GM18951 (cell line): ENCODE results near the gene SLIT3.

Experiments used
- POLR2A ChIP-seq: IDR thresholded peaks from 4 replicates; pipeline ENCODE4 v1.6.1; 2011; ENCODE audit warnings: mild to moderate bottlenecking; ENCODE audit not compliant: insufficient read length, insufficient read depth; ENCODE audit errors: extremely low read depth
- in situ Hi-C: fragments of 300-500 bp; cut with MboI; formaldehyde crosslinking; loops from one replicate; pipeline ENCODE4 v1.12.0; 2022; ENCODE audit warnings: low sequenced_read_pairs, mixed read lengths, inconsistent platforms; ENCODE audit not compliant: unreplicated experiment

SLIT3 gene

DNA sequence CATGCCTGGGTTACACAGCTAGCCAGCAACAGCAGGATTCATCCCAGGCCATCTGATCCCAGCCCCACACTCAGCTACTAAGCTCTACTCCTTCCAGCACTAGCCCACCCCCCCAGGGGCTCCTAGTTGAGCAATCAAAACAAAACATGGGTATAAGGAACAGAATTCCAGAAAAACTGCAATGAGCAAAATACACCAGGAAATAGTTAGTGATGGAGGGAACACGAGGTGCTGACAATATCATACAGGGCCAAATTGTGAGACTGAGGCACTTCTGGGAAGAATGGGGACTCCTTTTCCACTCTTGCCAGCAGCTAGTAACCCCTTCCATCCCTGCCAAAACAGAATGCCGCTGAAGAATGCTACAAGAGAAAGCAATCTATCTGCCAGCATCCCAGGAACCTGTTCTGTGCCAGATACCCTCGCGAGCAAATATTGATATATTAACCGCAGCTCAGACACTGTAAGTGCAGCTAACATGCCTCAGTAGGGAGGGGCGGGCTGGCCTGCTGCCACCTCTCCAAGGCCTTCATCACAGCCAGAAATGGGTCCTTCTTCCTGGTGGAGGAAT lies 161.4 kb downstream of the SLIT3 start:
- TF ChIP-seq POLR2A = no peak
- in situ Hi-C loops = no loop called here

DNA sequence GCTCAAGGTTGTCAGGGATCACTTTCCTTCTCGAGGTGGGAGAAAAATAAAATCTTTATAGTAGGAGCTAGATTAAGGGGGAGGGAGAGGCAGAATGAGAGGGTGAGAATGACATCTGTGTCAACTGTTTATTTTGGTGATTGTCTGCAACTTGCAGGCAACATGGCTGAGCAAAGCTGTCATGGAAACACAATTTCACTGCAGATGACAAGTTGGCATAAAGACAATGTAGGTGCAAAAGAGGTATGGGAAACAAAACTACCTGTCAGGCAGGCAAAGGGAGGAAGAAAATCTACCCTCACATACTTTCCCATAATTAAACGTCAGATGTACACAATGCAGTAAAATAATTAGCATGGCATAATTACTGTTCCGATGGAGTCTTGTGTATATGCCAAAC lies 167.4 kb downstream of the SLIT3 start:
- in situ Hi-C loops = no loop called here
- no peak for TF ChIP-seq POLR2A

- TF ChIP-seq POLR2A = no peak
- in situ Hi-C loops = no loop called here
Measured at GRCh38 chr5:169132302-169132660, 168.7 kb downstream of the SLIT3 start.

DNA sequence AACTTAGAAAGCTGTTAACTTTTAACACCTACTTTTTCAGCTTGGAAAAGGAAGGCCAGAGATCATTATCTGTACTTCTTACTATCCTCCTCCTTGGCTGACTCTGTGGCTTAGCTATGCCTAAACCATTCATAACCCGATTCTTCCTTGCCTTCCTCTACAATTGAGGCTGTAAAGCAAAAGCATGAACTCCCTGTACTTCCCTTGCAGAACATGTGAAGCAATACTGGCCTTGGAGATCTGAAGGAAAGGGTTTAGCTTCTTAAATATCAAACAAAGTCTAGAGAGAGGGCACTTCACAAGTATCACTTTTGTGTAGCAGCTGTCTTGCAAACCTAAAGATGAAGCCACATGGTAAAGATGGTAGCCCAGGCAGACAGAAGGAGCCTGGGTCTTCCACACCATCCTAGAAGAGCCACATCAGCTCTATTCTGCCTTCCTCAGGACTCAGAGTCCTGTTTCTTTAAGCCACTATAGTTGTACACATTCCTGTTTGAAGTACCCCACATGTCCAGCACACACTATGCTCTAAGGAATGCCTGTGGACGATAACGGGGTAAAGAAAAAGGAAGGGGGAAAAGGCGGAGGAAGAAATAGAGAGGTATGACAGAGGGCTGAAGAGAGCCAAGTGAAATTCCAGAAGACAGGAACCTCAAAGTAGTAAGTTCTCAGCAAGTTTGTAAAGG lies 169.2 kb downstream of the SLIT3 start:
- in situ Hi-C loops = no loop called here
- TF ChIP-seq POLR2A = no peak

DNA sequence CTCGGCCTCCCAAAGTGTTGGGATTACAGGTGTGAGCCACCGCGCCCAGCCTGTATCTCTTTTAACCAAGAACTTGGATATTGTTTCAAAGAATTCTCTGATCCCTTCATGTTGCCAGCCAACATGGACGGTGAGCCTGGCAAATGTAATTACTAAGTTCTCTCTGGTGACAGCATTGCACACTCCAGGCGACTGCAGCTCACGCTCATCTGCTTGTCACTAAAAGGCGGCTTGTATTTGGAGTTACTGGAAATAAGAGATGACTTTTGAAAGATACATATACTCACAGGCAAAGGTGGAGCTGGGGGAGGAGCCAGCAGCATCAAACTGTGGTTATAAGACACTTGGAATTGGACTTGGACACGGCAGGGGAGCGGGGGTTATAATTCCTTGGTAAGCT lies 172.3 kb downstream of the SLIT3 start:
- TF ChIP-seq POLR2A = no peak
- in situ Hi-C loops = no loop called here

GRCh38 chr5:169127431-169127830 lies 173.5 kb downstream of the SLIT3 start:
- in situ Hi-C loops = no loop called here
- no peak for TF ChIP-seq POLR2A

DNA sequence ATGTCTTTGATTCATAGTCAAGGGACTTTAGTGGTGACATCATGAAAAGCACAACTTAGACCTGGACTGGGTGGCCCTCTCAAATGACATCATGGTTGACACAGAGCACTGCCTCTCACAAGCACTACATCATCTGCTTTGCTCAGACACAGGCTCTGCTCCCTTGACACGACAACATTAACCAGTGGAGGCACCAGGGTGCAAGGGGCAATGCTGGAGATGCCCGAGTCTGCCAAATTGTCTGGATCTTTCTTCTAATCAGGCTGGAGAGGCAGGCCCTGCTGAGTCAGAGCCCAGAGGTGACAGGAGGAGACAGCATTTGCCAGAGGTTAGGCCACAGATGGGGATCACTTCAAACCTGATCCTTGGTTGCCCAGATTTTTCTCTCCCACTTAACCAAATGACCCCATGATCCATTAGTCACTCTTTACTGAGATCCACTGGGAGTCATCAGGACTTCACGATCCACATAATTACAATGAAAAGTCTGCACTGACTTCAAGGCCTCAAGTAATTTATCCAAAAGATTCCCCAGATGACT lies 174.4 kb downstream of the SLIT3 start:
- no peak for TF ChIP-seq POLR2A
- in situ Hi-C loops = no loop called here

DNA sequence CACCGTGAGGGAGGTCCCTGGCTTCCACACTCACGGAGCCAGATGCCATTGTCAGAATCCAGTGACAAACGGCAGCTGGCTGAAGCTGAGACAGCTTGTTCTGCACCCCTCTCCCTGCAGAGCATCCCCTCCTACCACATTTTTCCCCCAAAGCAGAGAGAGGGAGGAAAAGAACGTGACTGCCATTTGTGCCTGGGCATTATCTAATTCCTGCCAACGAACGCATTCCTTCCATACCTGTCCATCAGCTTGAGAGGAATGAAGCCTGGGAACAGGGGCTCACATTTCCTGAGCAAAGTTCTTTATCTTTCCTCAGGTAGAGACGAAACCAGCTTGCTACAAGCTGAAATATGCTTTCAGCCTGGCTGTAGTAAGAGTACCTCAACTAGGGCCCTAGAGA lies 175.4 kb downstream of the SLIT3 start:
- in situ Hi-C loops = no loop called here
- TF ChIP-seq POLR2A = no peak

DNA sequence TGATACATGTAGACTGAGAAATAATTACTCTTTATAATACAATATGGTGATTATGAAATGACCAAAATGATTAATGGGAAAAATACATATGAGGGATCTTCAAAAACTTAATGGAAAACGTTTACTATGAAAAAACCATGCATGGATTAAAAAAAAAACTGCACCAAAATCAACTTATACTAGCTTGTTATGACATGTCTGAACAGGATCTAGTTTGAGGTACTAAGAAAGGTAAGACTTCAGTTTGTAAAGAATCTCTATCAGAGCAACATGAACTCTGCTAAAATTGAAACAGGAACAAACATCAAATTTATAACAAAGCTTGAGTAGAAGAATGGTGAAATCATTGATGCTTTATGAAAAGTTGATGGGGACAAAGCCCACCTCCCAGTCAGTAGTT lies 178.0 kb downstream of the SLIT3 start:
- TF ChIP-seq POLR2A = no peak
- in situ Hi-C loops = no loop called here

- TF ChIP-seq POLR2A = no peak
- in situ Hi-C loops = no loop called here
Measured at GRCh38 chr5:169121630-169122420, 179.1 kb downstream of the SLIT3 start.

DNA sequence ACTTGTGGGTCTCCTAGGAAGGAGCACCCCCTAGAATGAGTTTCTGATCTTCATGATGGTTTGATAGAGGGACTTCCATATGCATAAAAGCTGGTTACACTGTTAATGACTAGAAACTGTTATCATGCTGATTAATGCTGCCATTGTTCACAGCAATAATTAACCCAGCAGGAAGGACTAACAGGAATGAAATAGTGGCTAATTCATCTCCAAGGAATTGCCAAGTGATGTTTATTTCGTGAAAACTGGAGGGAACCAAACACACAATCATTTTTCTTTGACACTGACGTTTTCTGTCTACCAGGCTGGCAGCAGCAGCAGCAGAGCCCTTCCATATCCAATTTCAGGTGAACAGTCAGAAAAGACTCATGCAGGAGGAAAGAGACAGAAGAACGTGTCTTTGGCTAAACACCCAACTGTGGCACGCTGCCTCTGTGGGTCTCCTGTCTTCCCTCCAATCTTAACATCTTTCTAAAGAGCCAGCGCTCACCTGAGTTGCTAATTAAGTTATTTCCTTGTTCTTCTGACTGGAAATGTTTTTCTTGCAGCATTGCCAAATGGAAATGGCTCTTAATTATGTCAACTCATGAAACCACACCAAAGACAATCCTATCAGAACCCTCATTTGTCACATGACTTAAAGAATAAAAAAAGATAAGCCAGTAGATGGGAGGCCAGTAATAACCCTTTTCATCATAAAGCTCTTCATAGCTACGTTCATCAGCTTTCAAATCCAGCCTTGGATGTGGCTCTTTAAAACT lies 181.5 kb downstream of the SLIT3 start:
- no peak for TF ChIP-seq POLR2A
- in situ Hi-C loops = no loop called here

GRCh38 chr5:169116961-169117461 lies 183.9 kb downstream of the SLIT3 start:
- no peak for TF ChIP-seq POLR2A
- in situ Hi-C loops = no loop called here

GRCh38 chr5:169115461-169116124 lies 185.3 kb downstream of the SLIT3 start:
- in situ Hi-C loops = no loop called here
- TF ChIP-seq POLR2A = no peak
